Calu3 (cell line): ENCODE results near the gene JADE2. TPM values are rescaled to one million over a fixed set of nuclear protein-coding genes. Genes with fewer than 3 reads are reported as not detected.

Experiments
- BruUV-seq: library from RNA; stranded (reverse); fragments of 400-500 nt; replicated peaks from 2 replicates; lab custom pipeline; 2021; lab: Mats Ljungman, UMichigan
- CTCF ChIA-PET: fragments of 300-600 bp; sonication (Branson Sonifier 250); formaldehyde crosslinking; loops from one replicate; lab custom pipeline; 2022; ENCODE audit warnings: antibody characterized with exemption; lab: Charles Lee
- DNase-seq: peaks from one replicate; pipeline ENCODE4 v3.0.0; 2022
- H3K27ac Mint-ChIP-seq: one replicate; pipeline ENCODE4 v1.8.0; 2022; ENCODE audit warnings: mixed read lengths; ENCODE audit not compliant: unreplicated experiment
- H3K27me3 Mint-ChIP-seq: one replicate; pipeline ENCODE4 v1.8.0; 2022; ENCODE audit warnings: mixed read lengths; ENCODE audit not compliant: unreplicated experiment
- H3K36me3 Mint-ChIP-seq: one replicate; pipeline ENCODE4 v1.8.0; 2022; ENCODE audit warnings: mild to moderate bottlenecking, moderate library complexity, mixed read lengths; ENCODE audit not compliant: insufficient read depth, unreplicated experiment
- H3K4me1 Mint-ChIP-seq: one replicate; pipeline ENCODE4 v1.8.0; 2022; ENCODE audit warnings: mild to moderate bottlenecking, low read depth, mixed read lengths; ENCODE audit not compliant: unreplicated experiment
- H3K4me3 Mint-ChIP-seq: one replicate; pipeline ENCODE4 v1.8.0; 2022; ENCODE audit warnings: mild to moderate bottlenecking, low read depth, moderate library complexity, mixed read lengths; ENCODE audit not compliant: unreplicated experiment
- H3K9me3 Mint-ChIP-seq: one replicate; pipeline ENCODE4 v1.8.0; 2022; ENCODE audit warnings: low read depth, mixed read lengths; ENCODE audit not compliant: unreplicated experiment
- CTCF ChIP-seq: fragments of 200-600 bp; IDR thresholded peaks from one replicate; pipeline ENCODE4 v1.8.0; 2022; ENCODE audit warnings: antibody characterized with exemption; ENCODE audit not compliant: unreplicated experiment
- intact Hi-C: fragments of 100-400 bp; cut with micrococcal nuclease; formaldehyde crosslinking; loops from one replicate; pipeline ENCODE4 v1.10.0; 2022; ENCODE audit not compliant: unreplicated experiment
- total RNA-seq: library from RNA; stranded (reverse); gene quantifications from 2 replicates; pipeline ENCODE4 v1.2.3, GENCODE V29; 2022

The JADE2 gene
- total RNA-seq, 1 experiment from 2014 or later: 93.4 TPM

- CTCF ChIA-PET: no interaction called here
- intact Hi-C loops: no loop called here
- H3K27ac Mint-ChIP-seq: no peak overlapping the region
- no peak for DNase-seq
- no peaks in the 10 kb centered on the region for H3K27me3 Mint-ChIP-seq
- H3K4me3 Mint-ChIP-seq: no peak overlapping the region
- peaks cover 42% of the 10 kb centered on the region for H3K36me3 Mint-ChIP-seq
- peaks cover 15% of the 10 kb centered on the region for H3K4me1 Mint-ChIP-seq
- no TSS peak for BruUV-seq
- no peak for TF ChIP-seq CTCF
- no peaks in the 10 kb centered on the region for H3K9me3 Mint-ChIP-seq
Observed at GRCh38 chr5:134563221-134563620, 37.8 kb downstream of the JADE2 start.

GRCh38 chr5:134563962-134564361 lies 38.5 kb downstream of the JADE2 start:
- intact Hi-C loops: no loop called here
- CTCF ChIA-PET: no interaction called here

DNA sequence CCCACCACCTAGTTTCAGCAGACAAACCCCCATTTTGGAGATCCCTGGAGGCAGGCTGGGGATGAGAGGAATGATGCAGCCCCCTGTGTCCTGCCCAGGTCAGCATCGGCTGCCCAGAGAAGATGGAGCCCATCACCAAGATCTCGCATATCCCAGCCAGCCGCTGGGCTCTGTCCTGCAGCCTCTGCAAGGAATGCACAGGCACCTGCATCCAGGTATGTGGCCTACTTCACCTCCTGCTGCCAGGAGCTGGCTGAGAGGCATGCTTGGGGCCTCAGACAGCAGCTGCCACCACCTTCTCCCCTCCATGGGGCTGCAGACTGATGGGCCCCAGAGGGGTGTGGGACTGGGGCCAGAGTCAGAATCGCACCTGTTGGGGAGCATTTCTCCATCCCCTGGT lies 38.9 kb downstream of the JADE2 start:
- no peak overlapping the region for H3K4me3 Mint-ChIP-seq

More at GRCh38 chr5:134563962-134564361, 38.5 kb downstream of the JADE2 start:
- no peaks in the 10 kb centered on the region for H3K27me3 Mint-ChIP-seq
- BruUV-seq: no TSS peak
- TF ChIP-seq CTCF: no peak
- H3K36me3 Mint-ChIP-seq: peaks cover 49% of the 10 kb centered on the region
- no peak overlapping the region for H3K27ac Mint-ChIP-seq
- H3K9me3 Mint-ChIP-seq: no peaks in the 10 kb centered on the region
- H3K4me1 Mint-ChIP-seq: peaks cover 22% of the 10 kb centered on the region
- DNase-seq: no peak
- H3K4me3 Mint-ChIP-seq: no peak overlapping the region

DNA sequence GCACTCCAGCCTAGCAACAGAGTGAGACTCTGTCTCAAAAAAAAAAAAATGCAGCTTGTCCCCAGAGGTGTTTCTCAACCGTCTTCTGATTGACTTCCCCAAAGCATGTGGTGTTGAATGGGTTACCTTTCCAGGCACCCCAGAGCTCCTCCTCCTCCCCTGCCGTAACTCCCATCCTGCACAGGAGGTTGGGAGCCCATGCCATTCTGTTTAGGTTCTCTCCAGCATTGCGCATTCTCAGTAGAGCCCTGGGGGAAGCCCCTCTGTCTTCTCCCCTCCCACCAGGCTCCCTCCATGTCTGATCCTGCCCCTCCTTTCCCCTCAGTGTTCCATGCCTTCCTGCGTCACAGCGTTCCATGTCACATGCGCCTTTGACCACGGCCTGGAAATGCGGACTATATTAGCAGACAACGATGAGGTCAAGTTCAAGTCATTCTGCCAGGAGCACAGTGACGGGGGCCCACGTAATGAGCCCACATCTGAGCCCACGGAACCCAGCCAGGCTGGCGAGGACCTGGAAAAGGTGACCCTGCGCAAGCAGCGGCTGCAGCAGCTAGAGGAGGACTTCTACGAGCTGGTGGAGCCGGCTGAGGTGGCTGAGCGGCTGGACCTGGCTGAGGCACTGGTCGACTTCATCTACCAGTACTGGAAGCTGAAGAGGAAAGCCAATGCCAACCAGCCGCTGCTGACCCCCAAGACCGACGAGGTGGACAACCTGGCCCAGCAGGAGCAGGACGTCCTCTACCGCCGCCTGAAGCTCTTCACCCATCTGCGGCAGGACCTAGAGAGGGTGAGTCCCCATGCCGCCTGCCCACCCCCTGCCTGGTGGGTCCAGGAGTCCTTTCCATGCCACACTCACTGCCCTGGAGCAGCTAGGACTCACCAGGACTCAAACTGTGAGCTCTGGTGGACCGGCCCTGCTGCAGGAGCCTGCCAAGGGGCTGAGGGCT lies 40.6 kb downstream of the JADE2 start:
- no peak for TF ChIP-seq CTCF
- CTCF ChIA-PET: interaction anchor here (1.4 kb wide), 1 partner anchor 11 kb away, joined by 3 read pairs; no protein-coding TSS in a partner anchor
- H3K9me3 Mint-ChIP-seq: no peaks in the 10 kb centered on the region
- H3K36me3 Mint-ChIP-seq: peaks cover 53% of the 10 kb centered on the region
- no TSS peak for BruUV-seq
- no peak overlapping the region for H3K4me3 Mint-ChIP-seq
- intact Hi-C loops: no loop called here
- no peak overlapping the region for H3K27ac Mint-ChIP-seq
- H3K4me1 Mint-ChIP-seq: peaks cover 37% of the 10 kb centered on the region
- DNase-seq: no peak
- no peaks in the 10 kb centered on the region for H3K27me3 Mint-ChIP-seq

More for the DNA sequence above, 38.9 kb downstream of the JADE2 start:
- H3K27me3 Mint-ChIP-seq: no peaks in the 10 kb centered on the region
- H3K9me3 Mint-ChIP-seq: no peaks in the 10 kb centered on the region
- CTCF ChIA-PET: no interaction called here
- no peak for TF ChIP-seq CTCF
- no peak overlapping the region for H3K27ac Mint-ChIP-seq
- intact Hi-C loops: no loop called here
- H3K4me1 Mint-ChIP-seq: peaks cover 26% of the 10 kb centered on the region
- DNase-seq: no peak
- peaks cover 51% of the 10 kb centered on the region for H3K36me3 Mint-ChIP-seq
- BruUV-seq: no TSS peak
